ENCODE data around the gene STXBP5. TPM values are rescaled to one million over a fixed set of nuclear protein-coding genes. Genes with fewer than 3 reads are reported as not detected.

The STXBP5 gene
- total and polyA plus RNA-seq, 2 of the 4 experiments (the other 2 are of a cell fraction): 13.2 to 46.4 TPM

DNA sequence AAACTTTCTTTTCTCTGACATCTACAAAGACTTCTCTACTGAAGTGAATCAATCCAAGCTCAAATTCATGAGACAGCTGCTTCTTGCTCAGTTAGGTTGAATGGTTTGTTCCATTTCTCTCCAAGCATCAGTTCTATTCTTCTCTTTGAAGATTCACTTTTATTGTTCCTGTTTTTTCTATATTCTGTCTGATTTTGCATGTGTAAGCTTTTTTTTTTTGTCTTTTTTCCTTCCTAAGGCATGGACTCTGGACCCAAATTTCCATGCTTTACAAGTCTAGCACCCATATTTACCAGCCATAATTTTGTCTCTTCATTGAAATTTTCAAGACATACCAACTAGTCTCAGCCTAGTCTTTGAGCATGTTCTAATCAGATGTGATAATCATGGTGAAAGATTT is 25.9 kb upstream of the STXBP5 start:
- no peak overlapping the region for H3K4me3 ChIP-seq (ENCODE audit: insufficient read depth, low read depth, low read length)
- no peak overlapping the region for H2BK5ac ChIP-seq (ENCODE audit: low read depth, low read length, poor library complexity, severe bottlenecking)
- ChIA-PET POLR2A (ENCODE audit: unreplicated experiment) (no interaction called here), CTCF (interaction anchor here (0.5 to 0.7 kb wide), 2 partner anchors 134 to 171 kb away, joined by 3 to 4 read pairs; no protein-coding TSS in a partner anchor)
- no peak overlapping the region for H2AK9ac ChIP-seq (replicated peaks; ENCODE audit: low read depth, low read length, poor library complexity)
- no peak overlapping the region for H2AFZ ChIP-seq (replicated peaks; ENCODE audit: low read length, poor library complexity)
- in situ Hi-C loops (cut with MboI; ENCODE audit: low sequenced_read_pairs) (no loop called here), intact Hi-C loops (cut with micrococcal nuclease) (no loop called here), dilution Hi-C loops (cut with HindIII; ENCODE audit: low sequenced_read_pairs, unreplicated experiment) (no loop called here)
- no peaks in the 10 kb centered on the region for H3K36me3 ChIP-seq (ENCODE audit: control insufficient read depth, insufficient read depth, low read length)
- no peak overlapping the region for H4K8ac ChIP-seq (ENCODE audit: low read depth in 2 of 2, low read length in 2 of 2)
- H3K14ac ChIP-seq (replicated peaks; ENCODE audit: low read depth, low read length): no peak overlapping the region
- no peak for DNase-seq
- H3K9me3 ChIP-seq (ENCODE audit: control insufficient read depth, insufficient read depth, low read length): no peaks in the 10 kb centered on the region
- ATAC-seq (ENCODE audit: low read depth): no peak
- H3K27me3 ChIP-seq (ENCODE audit: control insufficient read depth, insufficient read depth, low read length): no peaks in the 10 kb centered on the region
- H3K18ac ChIP-seq (ENCODE audit: low read depth, low read length): no peak overlapping the region
- no peak overlapping the region for H2BK20ac ChIP-seq (ENCODE audit: low read depth, low read length)
- H4K5ac ChIP-seq (ENCODE audit: low read depth, low read length): no peak overlapping the region
- H3K9me1 ChIP-seq (ENCODE audit: insufficient read depth, low read length): no peaks in the 10 kb centered on the region
- H3K4me2 ChIP-seq (ENCODE audit: low read depth, low read length): no peak overlapping the region
- no peak overlapping the region for H2BK120ac ChIP-seq (ENCODE audit: low read depth, low read length)
- no peaks in the 10 kb centered on the region for H3K4me1 ChIP-seq (ENCODE audit: control insufficient read depth, insufficient read depth, low read length)
- H4K20me1 ChIP-seq (ENCODE audit: insufficient read depth, low read length): no peaks in the 10 kb centered on the region
- H2BK15ac ChIP-seq (ENCODE audit: low read depth, low read length): no peak overlapping the region
- H3K9ac ChIP-seq (ENCODE audit: low read depth, low read length): no peak overlapping the region
- H4K91ac ChIP-seq (ENCODE audit: insufficient read depth, low read depth, low read length): no peak overlapping the region
- H3K23ac ChIP-seq (ENCODE audit: low read depth, low read length): no peak overlapping the region
- no peak overlapping the region for H2AK5ac ChIP-seq (ENCODE audit: low read depth, low read length)
- H3K79me1 ChIP-seq (ENCODE audit: low read depth in 1 of 2, low read length in 2 of 2): no peaks in the 10 kb centered on the region
- TF ChIP-seq MAFK (IDR thresholded peaks at IDR 0.05; ENCODE audit: low read depth, low read length) (peak; percentile 51; the same call in 1 of the 2 replicates), MXI1 (IDR thresholded peaks at IDR 0.05; ENCODE audit: borderline replicate concordance, low read depth, low read length) (no peak)
- BruUV-seq (replicated peaks): no TSS peak
- H3K27ac ChIP-seq (ENCODE audit: insufficient read depth, low read length): no peak overlapping the region
- H3K56ac ChIP-seq (ENCODE audit: extremely low read depth, insufficient read depth, low read length): no peak overlapping the region
- no peak overlapping the region for H3K4ac ChIP-seq (ENCODE audit: low read depth, low read length)

Data from IMR-90 (cell line).